A673 (cell line): ENCODE results near the gene LNPEP. TPM values are rescaled to one million over a fixed set of nuclear protein-coding genes. Genes with fewer than 3 reads are reported as not detected.

Source experiments
- Bru-seq: library from RNA; stranded (reverse); fragments of 400-500 nt; gene quantifications from one replicate; lab custom pipeline; 2021; lab: Mats Ljungman, UMichigan
- BruChase-seq, 2 experiments: library from RNA; stranded (reverse); fragments of 400-500 nt; gene quantifications; one replicate each; lab custom pipeline; 2021; lab: Mats Ljungman, UMichigan
- BruUV-seq: library from RNA; stranded (reverse); fragments of 400-500 nt; replicated peaks from 2 replicates; lab custom pipeline; 2021; lab: Mats Ljungman, UMichigan
- CTCF ChIA-PET: fragments of 300-600 bp; sonication (Branson Sonifier 250); formaldehyde crosslinking; loops from one replicate; lab custom pipeline; 2022; ENCODE audit warnings: antibody characterized with exemption; lab: Charles Lee
- POLR2A ChIA-PET: fragments of 300-600 bp; sonication (Branson Sonifier 250); formaldehyde crosslinking; loops from one replicate; lab custom pipeline; 2022; ENCODE audit warnings: antibody characterized with exemption; ENCODE audit not compliant: low non-redundant PET; lab: Charles Lee
- DNase-seq: peaks from one replicate; pipeline ENCODE4 v3.0.0-alpha.2; 2015; ENCODE audit warnings: low spot score
- H3K27ac ChIP-seq: fragments of 200-600 bp; sonication (generic); 2 replicates; pipeline ENCODE4 v1.5.1; 2016; ENCODE audit warnings: mixed run types, low read depth, mild to moderate bottlenecking, mixed read lengths, antibody characterized with exemption, low read length; ENCODE audit not compliant: poor library complexity, severe bottlenecking
- H3K27me3 ChIP-seq: fragments of 200-600 bp; sonication (generic); replicated peaks from 2 replicates; pipeline ENCODE4 v1.6.1; 2017; ENCODE audit warnings: mixed run types, low read depth, mild to moderate bottlenecking, mixed read lengths, antibody characterized with exemption, low read length; ENCODE audit not compliant: insufficient read depth, poor library complexity
- H3K36me3 ChIP-seq: fragments of 200-600 bp; sonication (generic); 2 replicates; pipeline ENCODE4 v1.6.1; 2016; ENCODE audit warnings: mixed run types, mild to moderate bottlenecking, mixed read lengths, antibody characterized with exemption, low read length; ENCODE audit not compliant: insufficient read depth, poor library complexity, severe bottlenecking
- H3K4me1 ChIP-seq: fragments of 200-600 bp; sonication (generic); 2 replicates; pipeline ENCODE4 v1.6.1; 2017; ENCODE audit warnings: mixed run types, mild to moderate bottlenecking, mixed read lengths, antibody characterized with exemption, low read length; ENCODE audit not compliant: insufficient read depth, poor library complexity, severe bottlenecking
- H3K4me3 ChIP-seq: fragments of 200-600 bp; sonication (generic); 2 replicates; pipeline ENCODE4 v1.5.1; 2016; ENCODE audit warnings: low read depth, mixed run types, mild to moderate bottlenecking, mixed read lengths, low read length; ENCODE audit not compliant: poor library complexity, severe bottlenecking
- H3K9me3 ChIP-seq: fragments of 200-600 bp; sonication (generic); 2 replicates; pipeline ENCODE4 v1.6.1; 2016; ENCODE audit warnings: mixed run types, low read depth, mild to moderate bottlenecking, mixed read lengths, antibody characterized with exemption, low read length; ENCODE audit not compliant: poor library complexity, severe bottlenecking
- EZH2 ChIP-seq: fragments of 200-600 bp; sonication (generic); IDR thresholded peaks from 2 replicates; pipeline ENCODE4 v1.6.1; 2017; ENCODE audit warnings: borderline replicate concordance, low read depth, mild to moderate bottlenecking, mixed read lengths, antibody characterized with exemption, low read length; ENCODE audit not compliant: poor library complexity, severe bottlenecking
- intact Hi-C: fragments of 100-400 bp; cut with micrococcal nuclease; formaldehyde crosslinking; loops from one replicate; pipeline ENCODE4 v1.10.0; 2022; ENCODE audit not compliant: unreplicated experiment
- long read RNA-seq: library from polyadenylated mRNA; stranded (forward); transcript quantifications from one replicate; pipeline ENCODE4 v2.0.0, GENCODE V29; 2022
- total RNA-seq: library from RNA; stranded (reverse); gene quantifications from 2 replicates; pipeline ENCODE4 v1.2.3, GENCODE V29; 2021
- TF ChIP-seq, protein P1 (sequence below): fragments of 300-800, 200-600 bp; sonication (generic); conservative IDR thresholded peaks from 2 replicates; pipeline ENCODE4 v1.5.1; 2017; ENCODE audit warnings: low read depth, mild to moderate bottlenecking, antibody characterized with exemption, low read length, moderate library complexity, mixed read lengths

The LNPEP gene
- total RNA-seq = 10.3 and 12.8 TPM in 2 replicates
- Bru-seq, nascent RNA = percentile 71 among the genes with signal in this experiment
- percentile 81 among the genes with signal in this experiment for BruChase-seq, experiment 1, labeled RNA remaining after a 2-hour chase
- percentile 75 among the genes with signal in this experiment for BruChase-seq, experiment 2, labeled RNA remaining after a 6-hour chase
- long read RNA-seq, full-length matches to known transcripts = 9 of 13 reads
- long read RNA-seq, partial matches to known transcripts = 1 of 13 reads
- long read RNA-seq, other reads (novel, unspliced or antisense) = 3 of 13 reads

- TF ChIP-seq EZH2 = no peak
- TF ChIP-seq, protein P1, sequence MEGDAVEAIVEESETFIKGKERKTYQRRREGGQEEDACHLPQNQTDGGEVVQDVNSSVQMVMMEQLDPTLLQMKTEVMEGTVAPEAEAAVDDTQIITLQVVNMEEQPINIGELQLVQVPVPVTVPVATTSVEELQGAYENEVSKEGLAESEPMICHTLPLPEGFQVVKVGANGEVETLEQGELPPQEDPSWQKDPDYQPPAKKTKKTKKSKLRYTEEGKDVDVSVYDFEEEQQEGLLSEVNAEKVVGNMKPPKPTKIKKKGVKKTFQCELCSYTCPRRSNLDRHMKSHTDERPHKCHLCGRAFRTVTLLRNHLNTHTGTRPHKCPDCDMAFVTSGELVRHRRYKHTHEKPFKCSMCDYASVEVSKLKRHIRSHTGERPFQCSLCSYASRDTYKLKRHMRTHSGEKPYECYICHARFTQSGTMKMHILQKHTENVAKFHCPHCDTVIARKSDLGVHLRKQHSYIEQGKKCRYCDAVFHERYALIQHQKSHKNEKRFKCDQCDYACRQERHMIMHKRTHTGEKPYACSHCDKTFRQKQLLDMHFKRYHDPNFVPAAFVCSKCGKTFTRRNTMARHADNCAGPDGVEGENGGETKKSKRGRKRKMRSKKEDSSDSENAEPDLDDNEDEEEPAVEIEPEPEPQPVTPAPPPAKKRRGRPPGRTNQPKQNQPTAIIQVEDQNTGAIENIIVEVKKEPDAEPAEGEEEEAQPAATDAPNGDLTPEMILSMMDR = no peak
- DNase-seq = peak; percentile 98
- CTCF ChIA-PET = interaction anchor here (1.8 kb wide), 1 partner anchor 62 kb away, joined by 9 read pairs; no protein-coding TSS in a partner anchor
- intact Hi-C loops = loop anchor here (1.0 to 5.0 kb wide), 2 partner anchors 58 to 128 kb away; partner anchors contain the start of genes ERAP1 and ERAP2
- POLR2A ChIA-PET = interaction anchor here (0.6 kb wide), 2 partner anchors 321 to 1914 kb away, joined by 4 to 13 read pairs; no protein-coding TSS in a partner anchor
- H3K36me3 ChIP-seq = no peaks in the 10 kb centered on the region
- peak within 1 kb of the TSS; percentile 80 for H3K4me3 ChIP-seq
- H3K9me3 ChIP-seq = no peaks in the 10 kb centered on the region
- H3K27me3 ChIP-seq = no peaks in the 10 kb centered on the region
- H3K4me1 ChIP-seq = peaks cover 32% of the 10 kb centered on the region
- peak within 1 kb of the TSS; percentile 91 for H3K27ac ChIP-seq
- BruUV-seq = no TSS peak
Observed at GRCh38 chr5:96935559-96936430, at the start of gene LNPEP. TSS of gene LNPEP (plus strand) at chr5:96936080. CDS start at chr5:96936156, 76 bp downstream.

DNA sequence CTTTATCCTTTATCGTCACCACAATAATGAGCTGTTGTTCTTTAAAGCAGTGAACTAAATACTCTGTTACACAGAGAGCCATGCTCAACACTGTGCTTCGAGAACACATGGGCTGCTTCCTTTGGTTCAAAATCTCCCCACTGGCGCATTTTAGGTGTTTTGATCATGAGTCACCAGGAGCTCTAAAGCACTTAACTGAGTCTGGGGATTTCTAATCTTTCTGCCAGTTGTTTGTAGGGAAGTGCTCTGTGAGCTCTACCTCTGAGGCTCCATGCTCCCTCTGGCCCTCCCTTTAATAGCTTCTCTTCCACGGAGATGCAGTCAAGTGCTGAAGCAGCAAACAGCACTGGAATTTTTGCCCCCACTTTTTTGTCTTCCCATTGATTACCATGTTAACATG, 42.5 kb upstream of the LNPEP start:
- H3K9me3 ChIP-seq = no peaks in the 10 kb centered on the region
- no peaks in the 10 kb centered on the region for H3K36me3 ChIP-seq
- no peak overlapping the region for H3K27ac ChIP-seq
- no TSS peak for BruUV-seq
- DNase-seq = peak; percentile 55
- H3K27me3 ChIP-seq = no peaks in the 10 kb centered on the region
- ChIA-PET POLR2A (interaction anchor here (0.9 kb wide), 1 partner anchor 250 kb away, joined by 5 read pairs; no protein-coding TSS in a partner anchor), CTCF (interaction anchor here (0.6 kb wide), 1 partner anchor 65 kb away, joined by 8 read pairs; no protein-coding TSS in a partner anchor)
- H3K4me3 ChIP-seq = no peak overlapping the region
- no peaks in the 10 kb centered on the region for H3K4me1 ChIP-seq
- intact Hi-C loops = no loop called here
- TF ChIP-seq EZH2 = no peak
- TF ChIP-seq, protein P1 = no peak

GRCh38 chr5:96896276-96896675, 39.6 kb upstream of the LNPEP start:
- Histone ChIP-seq H3K4me3 (no peak overlapping the region), H3K4me1 (no peaks in the 10 kb centered on the region), H3K36me3 (no peaks in the 10 kb centered on the region), H3K27me3 (no peaks in the 10 kb centered on the region), H3K27ac (no peak overlapping the region), H3K9me3 (no peaks in the 10 kb centered on the region)
- POLR2A ChIA-PET = no interaction called here
- intact Hi-C loops = no loop called here
- TF ChIP-seq, protein P1 = no peak
- TF ChIP-seq EZH2 = no peak
- BruUV-seq = no TSS peak
- no peak for DNase-seq
- CTCF ChIA-PET = no interaction called here
